Trophoblast cell (in vitro differentiated cells and primary cell): Measurements from ENCODE around the gene PAX5.

ENCODE experiments used
- DNase-seq, 2 donors: peaks; one replicate each; pipeline ENCODE4 v3.0.0-alpha.2; 2016
- H2AFZ ChIP-seq: 2 replicates; pipeline ENCODE4 v1.6.1; 2013; ENCODE audit warnings: low read length, moderate library complexity, mild to moderate bottlenecking; ENCODE audit not compliant: insufficient read depth, poor library complexity
- H2AK5ac ChIP-seq: 2 replicates; pipeline ENCODE4 v1.6.1; 2013; ENCODE audit warnings: mild to moderate bottlenecking, low read length
- H2BK120ac ChIP-seq: 2 replicates; pipeline ENCODE4 v1.6.1; 2013; ENCODE audit warnings: low read length, mild to moderate bottlenecking, moderate library complexity; ENCODE audit not compliant: insufficient read depth, poor library complexity
- H2BK12ac ChIP-seq: 2 replicates; pipeline ENCODE4 v1.6.1; 2013; ENCODE audit warnings: mild to moderate bottlenecking, low read length, moderate library complexity
- H2BK5ac ChIP-seq: 2 replicates; pipeline ENCODE4 v1.6.1; 2013; ENCODE audit warnings: low read length, low read depth, moderate library complexity, mild to moderate bottlenecking; ENCODE audit not compliant: poor library complexity
- H3K14ac ChIP-seq: 2 replicates; pipeline ENCODE4 v1.6.1; 2013; ENCODE audit warnings: mild to moderate bottlenecking, low read length
- H3K18ac ChIP-seq: 2 replicates; pipeline ENCODE4 v1.6.1; 2013; ENCODE audit warnings: mild to moderate bottlenecking, low read length
- H3K23ac ChIP-seq: 2 replicates; pipeline ENCODE4 v1.6.1; 2013; ENCODE audit warnings: low read length
- H3K27ac ChIP-seq: 2 replicates; pipeline ENCODE4 v1.5.1; 2013; ENCODE audit warnings: low read depth, mild to moderate bottlenecking, inconsistent platforms, low read length, moderate library complexity
- H3K27me3 ChIP-seq: 2 replicates; pipeline ENCODE4 v1.6.1; 2013; ENCODE audit warnings: inconsistent platforms, mild to moderate bottlenecking, low read length, moderate library complexity; ENCODE audit not compliant: insufficient read depth
- H3K36me3 ChIP-seq, 2 experiments: 1 replicate in 1 of 2; 2 replicates in 1 of 2; pipeline ENCODE4 v1.6.1; 2013; ENCODE audit warnings: low read length in 2 of 2, mild to moderate bottlenecking in 2 of 2, moderate library complexity in 1 of 2; ENCODE audit not compliant: insufficient read depth in 2 of 2, control insufficient read depth in 1 of 2
- H3K4ac ChIP-seq: 2 replicates; pipeline ENCODE4 v1.6.1; 2013; ENCODE audit warnings: low read depth, mild to moderate bottlenecking, low read length, moderate library complexity
- H3K4me1 ChIP-seq, 2 experiments: 1 replicate in 1 of 2; 2 replicates in 1 of 2; pipeline ENCODE4 v1.6.1; 2013; ENCODE audit warnings: low read length in 2 of 2, mild to moderate bottlenecking in 2 of 2, moderate library complexity in 1 of 2; ENCODE audit not compliant: insufficient read depth in 2 of 2, control insufficient read depth in 1 of 2
- H3K4me2 ChIP-seq: 2 replicates; pipeline ENCODE4 v1.6.1; 2013; ENCODE audit warnings: inconsistent platforms, mild to moderate bottlenecking, low read length, moderate library complexity
- H3K4me3 ChIP-seq: 2 replicates; pipeline ENCODE4 v1.5.1; 2013; ENCODE audit warnings: mild to moderate bottlenecking, low read depth, low read length, inconsistent platforms
- H3K79me1 ChIP-seq: one replicate; pipeline ENCODE4 v1.6.1; 2013; ENCODE audit warnings: low read length
- H3K79me2 ChIP-seq: 2 replicates; pipeline ENCODE4 v1.6.1; 2013; ENCODE audit warnings: low read length, mild to moderate bottlenecking; ENCODE audit not compliant: control insufficient read depth, insufficient read depth, poor library complexity
- H3K9ac ChIP-seq: 2 replicates; pipeline ENCODE4 v1.6.1; 2013; ENCODE audit warnings: mild to moderate bottlenecking, low read length
- H3K9me3 ChIP-seq: 2 replicates; pipeline ENCODE4 v1.6.1; 2013; ENCODE audit warnings: low read depth, mild to moderate bottlenecking, control low read depth, inconsistent platforms, low read length; ENCODE audit not compliant: insufficient read depth
- H4K12ac ChIP-seq: 2 replicates; pipeline ENCODE4 v1.6.1; 2013; ENCODE audit warnings: low read depth, mild to moderate bottlenecking, low read length, moderate library complexity
- H4K8ac ChIP-seq: 2 replicates; pipeline ENCODE4 v1.6.1; 2013; ENCODE audit warnings: low read depth, mild to moderate bottlenecking, low read length, moderate library complexity
- H4K91ac ChIP-seq: one replicate; pipeline ENCODE4 v1.6.1; 2013; ENCODE audit warnings: low read depth, mild to moderate bottlenecking, low read length, moderate library complexity
- WGBS: extraction: QIAGEN DNeasy Blood & Tissue Kit; methylation state at CpG from one replicate; pipeline ENCODE4 v1.1.7; 2013; ENCODE audit warnings: missing lambda C conversion rate; ENCODE audit not compliant: insufficient read length, insufficient coverage; ENCODE audit errors: extremely low coverage; 5-methylcytosine and 5-hydroxymethylcytosine counted together

PAX5 gene

DNA sequence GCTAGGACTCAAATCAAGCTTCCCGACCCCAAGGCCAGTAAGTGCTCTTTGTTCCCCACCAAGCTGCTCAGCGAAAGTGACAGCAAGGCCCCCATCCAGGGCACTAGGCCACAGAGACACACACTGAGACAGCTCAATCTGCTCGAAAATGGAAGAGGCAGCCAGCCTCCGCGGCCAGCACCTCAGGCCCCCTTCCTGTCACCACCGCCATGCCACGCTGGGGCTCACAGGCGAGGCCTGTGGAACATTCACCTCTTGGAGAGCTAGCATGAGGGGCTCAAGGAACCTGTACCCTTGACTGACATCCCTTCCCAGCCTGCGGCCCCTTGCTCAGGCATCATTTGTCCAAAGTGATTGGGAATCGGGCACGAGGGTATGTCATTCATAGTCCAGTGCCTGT, 71.4 kb downstream of the PAX5 start:
- H3K9ac ChIP-seq: no peak overlapping the region
- H3K4me1 ChIP-seq: peaks cover 1 to 2% of the 10 kb centered on the region in 2 experiments
- no peak overlapping the region for H3K14ac ChIP-seq
- no peak overlapping the region for H3K27ac ChIP-seq
- H3K79me2 ChIP-seq: no peaks in the 10 kb centered on the region
- no peak overlapping the region for H3K4me3 ChIP-seq
- H3K4me2 ChIP-seq: no peak overlapping the region
- H3K4ac ChIP-seq: no peak overlapping the region
- H2BK12ac ChIP-seq: no peak overlapping the region
- H2BK5ac ChIP-seq: no peak overlapping the region
- WGBS: no CpG with 5 or more reads among the region's 11 CpGs
- DNase-seq: no peak
- H4K8ac ChIP-seq: no peak overlapping the region
- H3K79me1 ChIP-seq: no peaks in the 10 kb centered on the region
- no peak overlapping the region for H4K91ac ChIP-seq
- no peak overlapping the region for H2BK120ac ChIP-seq
- no peaks in the 10 kb centered on the region for H3K9me3 ChIP-seq
- no peak overlapping the region for H2AFZ ChIP-seq
- H2AK5ac ChIP-seq: no peak overlapping the region
- no peak overlapping the region for H4K12ac ChIP-seq
- no peak overlapping the region for H3K18ac ChIP-seq
- no peak overlapping the region for H3K23ac ChIP-seq
- no peaks in the 10 kb centered on the region for H3K36me3 ChIP-seq
- no peaks in the 10 kb centered on the region for H3K27me3 ChIP-seq

GRCh38 chr9:36961561-36962325, 72.3 kb downstream of the PAX5 start:
- H3K79me2 ChIP-seq: no peaks in the 10 kb centered on the region
- H3K36me3 ChIP-seq: no peaks in the 10 kb centered on the region
- no peak overlapping the region for H3K4ac ChIP-seq
- no peak for DNase-seq
- H3K14ac ChIP-seq: no peak overlapping the region
- no peak overlapping the region for H3K27ac ChIP-seq
- H2AFZ ChIP-seq: no peak overlapping the region
- no peak overlapping the region for H3K9ac ChIP-seq
- no peak overlapping the region for H3K18ac ChIP-seq
- H3K23ac ChIP-seq: no peak overlapping the region
- no peak overlapping the region for H3K4me2 ChIP-seq
- no peak overlapping the region for H2BK5ac ChIP-seq
- H3K4me3 ChIP-seq: no peak overlapping the region
- H4K12ac ChIP-seq: no peak overlapping the region
- no CpG with 5 or more reads among the region's 26 CpGs for WGBS
- no peak overlapping the region for H2AK5ac ChIP-seq
- H2BK120ac ChIP-seq: no peak overlapping the region
- H2BK12ac ChIP-seq: no peak overlapping the region
- H3K9me3 ChIP-seq: no peaks in the 10 kb centered on the region
- no peaks in the 10 kb centered on the region for H3K27me3 ChIP-seq
- H4K8ac ChIP-seq: no peak overlapping the region
- no peaks in the 10 kb centered on the region for H3K79me1 ChIP-seq
- peaks cover 1 to 2% of the 10 kb centered on the region in 2 experiments for H3K4me1 ChIP-seq
- no peak overlapping the region for H4K91ac ChIP-seq

- no peak overlapping the region for H4K8ac ChIP-seq
- no peak overlapping the region for H3K18ac ChIP-seq
- H4K12ac ChIP-seq: no peak overlapping the region
- no peak overlapping the region for H3K9ac ChIP-seq
- H3K4me3 ChIP-seq: no peak overlapping the region
- peaks cover 1 to 2% of the 10 kb centered on the region in 2 experiments for H3K4me1 ChIP-seq
- DNase-seq: no peak
- H3K4ac ChIP-seq: no peak overlapping the region
- no peaks in the 10 kb centered on the region for H3K9me3 ChIP-seq
- H3K36me3 ChIP-seq: no peaks in the 10 kb centered on the region
- no peak overlapping the region for H2AFZ ChIP-seq
- H3K79me2 ChIP-seq: no peaks in the 10 kb centered on the region
- no peak overlapping the region for H2BK5ac ChIP-seq
- H3K27me3 ChIP-seq: no peaks in the 10 kb centered on the region
- no peak overlapping the region for H2AK5ac ChIP-seq
- H2BK12ac ChIP-seq: no peak overlapping the region
- H3K14ac ChIP-seq: no peak overlapping the region
- H3K23ac ChIP-seq: no peak overlapping the region
- H3K4me2 ChIP-seq: no peak overlapping the region
- H2BK120ac ChIP-seq: no peak overlapping the region
- no peaks in the 10 kb centered on the region for H3K79me1 ChIP-seq
- no peak overlapping the region for H4K91ac ChIP-seq
- WGBS: no CpG with 5 or more reads among the region's 4 CpGs
- no peak overlapping the region for H3K27ac ChIP-seq
Observed at GRCh38 chr9:36961051-36961450, 73.0 kb downstream of the PAX5 start.

DNA sequence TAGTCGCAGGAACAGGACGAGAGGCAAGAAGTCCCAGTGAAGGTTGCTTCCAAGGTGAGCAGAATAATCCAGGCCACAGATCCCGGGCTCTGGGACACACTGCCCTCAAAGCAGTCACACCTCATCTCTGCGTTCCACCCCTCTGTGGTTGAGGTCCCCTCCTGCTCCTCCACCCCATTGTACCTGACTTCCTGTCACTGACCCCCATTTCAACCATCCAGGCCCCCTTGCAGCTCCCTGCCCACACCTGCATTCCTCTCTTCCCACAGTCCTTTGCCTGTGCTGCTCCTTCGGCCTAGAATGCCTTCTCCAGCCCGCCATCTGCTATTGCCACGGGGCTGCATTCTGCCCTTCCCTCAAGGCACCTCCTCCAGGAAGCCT, 73.5 kb downstream of the PAX5 start:
- H2BK120ac ChIP-seq: no peak overlapping the region
- H2BK5ac ChIP-seq: no peak overlapping the region
- H2AK5ac ChIP-seq: no peak overlapping the region
- no peak overlapping the region for H3K18ac ChIP-seq
- H3K9me3 ChIP-seq: no peaks in the 10 kb centered on the region
- H3K27me3 ChIP-seq: no peaks in the 10 kb centered on the region
- WGBS: no CpG with 5 or more reads among the region's 7 CpGs
- no peaks in the 10 kb centered on the region for H3K79me2 ChIP-seq
- H4K12ac ChIP-seq: no peak overlapping the region
- H3K36me3 ChIP-seq: no peaks in the 10 kb centered on the region
- no peak overlapping the region for H3K27ac ChIP-seq
- H3K14ac ChIP-seq: no peak overlapping the region
- H3K9ac ChIP-seq: no peak overlapping the region
- no peak overlapping the region for H3K4me3 ChIP-seq
- DNase-seq: no peak
- no peak overlapping the region for H3K4ac ChIP-seq
- no peak overlapping the region for H2BK12ac ChIP-seq
- H4K8ac ChIP-seq: no peak overlapping the region
- H2AFZ ChIP-seq: no peak overlapping the region
- H3K79me1 ChIP-seq: no peaks in the 10 kb centered on the region
- no peak overlapping the region for H3K23ac ChIP-seq
- peaks cover 1 to 2% of the 10 kb centered on the region in 2 experiments for H3K4me1 ChIP-seq
- no peak overlapping the region for H3K4me2 ChIP-seq
- no peak overlapping the region for H4K91ac ChIP-seq
